Neural progenitor cell (in vitro differentiated cells): ENCODE results near the gene ETV2. TPM values are rescaled to one million over a fixed set of nuclear protein-coding genes. Genes with fewer than 3 reads are reported as not detected.
"Not testable (repeated sequence)": the region's sequence is repeated elsewhere in the genome, so short reads cannot be mapped to it uniquely, and the experiment has no call there.

Experiments
- DNase-seq: peaks from one replicate; pipeline ENCODE4 v3.0.0-alpha.2; 2016; ENCODE audit warnings: low spot score
- H2AFZ ChIP-seq: fragments of 200-600 bp; sonication (generic); replicated peaks from 2 replicates; pipeline ENCODE4 v1.6.1; 2016; ENCODE audit warnings: antibody characterized with exemption
- H3F3A ChIP-seq: fragments of 200-600 bp; sonication (generic); 2 replicates; pipeline ENCODE4 v1.6.1; 2016; ENCODE audit warnings: antibody characterized with exemption, low read depth
- H3K27ac ChIP-seq: fragments of 200-600 bp; sonication (generic); 2 replicates; pipeline ENCODE4 v1.5.1; 2016; ENCODE audit warnings: mild to moderate bottlenecking
- H3K27me3 ChIP-seq: fragments of 200-600 bp; sonication (generic); 2 replicates; pipeline ENCODE4 v1.6.1; 2016; ENCODE audit warnings: mild to moderate bottlenecking, moderate library complexity
- H3K36me3 ChIP-seq: fragments of 200-600 bp; sonication (generic); 2 replicates; pipeline ENCODE4 v1.5.1; 2016
- H3K4me1 ChIP-seq: fragments of 200-600 bp; sonication (generic); 2 replicates; pipeline ENCODE4 v1.6.1; 2016; ENCODE audit warnings: mixed run types
- H3K4me2 ChIP-seq: fragments of 200-600 bp; sonication (generic); 2 replicates; pipeline ENCODE4 v1.6.1; 2016
- H3K4me3 ChIP-seq: fragments of 200-600 bp; sonication (generic); 2 replicates; pipeline ENCODE4 v1.5.1; 2016
- H3K79me2 ChIP-seq: fragments of 200-600 bp; sonication (generic); 2 replicates; pipeline ENCODE4 v1.6.1; 2016; ENCODE audit warnings: low read depth
- H3K9ac ChIP-seq: fragments of 200-600 bp; sonication (generic); 2 replicates; pipeline ENCODE4 v1.6.1; 2016
- H3K9me3 ChIP-seq: fragments of 200-600 bp; sonication (generic); 2 replicates; pipeline ENCODE4 v1.5.1; 2016; ENCODE audit warnings: low read depth
- H4K20me1 ChIP-seq: fragments of 200-600 bp; sonication (generic); 2 replicates; pipeline ENCODE4 v1.6.1; 2016; ENCODE audit warnings: low read depth
- H3K27ac Mint-ChIP-seq: 3 replicates; pipeline ENCODE4 v1.8.0; 2021; ENCODE audit warnings: mixed read lengths
- H3K27me3 Mint-ChIP-seq: 2 replicates; pipeline ENCODE4 v1.8.0; 2022; ENCODE audit warnings: low read depth, mild to moderate bottlenecking, inconsistent platforms, moderate library complexity, mixed read lengths; ENCODE audit not compliant: insufficient read depth
- H3K36me3 Mint-ChIP-seq: 3 replicates; pipeline ENCODE4 v1.8.0; 2021; ENCODE audit warnings: mixed read lengths
- H3K4me1 Mint-ChIP-seq: 3 replicates; pipeline ENCODE4 v1.8.0; 2021; ENCODE audit warnings: mixed read lengths
- H3K4me3 Mint-ChIP-seq: 3 replicates; pipeline ENCODE4 v1.8.0; 2021; ENCODE audit warnings: mild to moderate bottlenecking, moderate library complexity, mixed read lengths
- H3K9me3 Mint-ChIP-seq: 3 replicates; pipeline ENCODE4 v1.8.0; 2020; ENCODE audit warnings: mixed read lengths
- CTCF ChIP-seq: fragments of 200-600 bp; sonication (generic); IDR thresholded peaks from 2 replicates; pipeline ENCODE4 v1.5.1; 2017; ENCODE audit warnings: antibody characterized with exemption, mild to moderate bottlenecking
- EZH2 ChIP-seq: fragments of 200-600 bp; sonication (generic); IDR thresholded peaks from 2 replicates; pipeline ENCODE4 v1.6.1; 2017; ENCODE audit warnings: antibody characterized with exemption, mild to moderate bottlenecking, moderate library complexity
- EZH2phosphoT487 ChIP-seq: fragments of 200-600 bp; sonication (generic); IDR thresholded peaks from 2 replicates; pipeline ENCODE4 v1.6.1; 2017; ENCODE audit warnings: antibody characterized with exemption
- total RNA-seq: library from RNA; depleted of rRNA; stranded (reverse); fragments of >200 nt; gene quantifications from 2 replicates; pipeline ENCODE4 v1.2.3, GENCODE V29; 2015; ENCODE audit warnings: low replicate concordance

Gene ETV2
- 0.71 TPM in 1 of 2 replicates, not detected in the other for total RNA-seq

- Histone ChIP-seq H3F3A (peaks cover 55% of the 10 kb centered on the region), H3K27ac (no peak within 1 kb of the TSS), H3K4me1 (peaks cover 25% of the 10 kb centered on the region), H4K20me1 (no peaks in the 10 kb centered on the region), H2AFZ (no peak within 1 kb of the TSS), H3K4me2 (peak within 1 kb of the TSS; percentile 83), H3K9me3 (no peaks in the 10 kb centered on the region), H3K27me3 (peaks cover 14% of the 10 kb centered on the region), H3K9ac (no peak within 1 kb of the TSS), H3K4me3 (no peak within 1 kb of the TSS), H3K79me2 (no peaks in the 10 kb centered on the region), H3K36me3 (no peaks in the 10 kb centered on the region)
- peaks cover 26% of the 10 kb centered on the region for H3K4me1 Mint-ChIP-seq
- H3K4me3 Mint-ChIP-seq: peak within 1 kb of the TSS; percentile 90
- DNase-seq: peak; percentile 61
- H3K36me3 Mint-ChIP-seq: peaks cover 2% of the 10 kb centered on the region
- no peak for TF ChIP-seq EZH2
- no peak for TF ChIP-seq CTCF
- no peak for TF ChIP-seq EZH2phosphoT487
- H3K27ac Mint-ChIP-seq: peak within 1 kb of the TSS; percentile 78
- peaks cover 10% of the 10 kb centered on the region for H3K27me3 Mint-ChIP-seq
- H3K9me3 Mint-ChIP-seq: no peaks in the 10 kb centered on the region
These were observed at the start of gene ETV2 for GRCh38 chr19:35641515-35642151. Gene ETV2, plus strand, starts transcription at chr19:35641745. Its CDS starts 716 bp downstream, at chr19:35642461.

- no peaks in the 10 kb centered on the region for H3K9me3 Mint-ChIP-seq
- Histone ChIP-seq H3K9ac (no peak overlapping the region), H3K27me3 (no peaks in the 10 kb centered on the region), H3K4me3 (no peak overlapping the region), H2AFZ (peak overlapping the region; percentile 27), H3K27ac (no peak overlapping the region), H4K20me1 (no peaks in the 10 kb centered on the region), H3F3A (no peaks in the 10 kb centered on the region), H3K9me3 (no peaks in the 10 kb centered on the region), H3K79me2 (no peaks in the 10 kb centered on the region), H3K4me2 (no peak overlapping the region), H3K36me3 (no peaks in the 10 kb centered on the region), H3K4me1 (no peaks in the 10 kb centered on the region)
- H3K27me3 Mint-ChIP-seq: peaks cover 9% of the 10 kb centered on the region
- TF ChIP-seq CTCF (peak; percentile 73), EZH2 (no peak), EZH2phosphoT487 (no peak)
- DNase-seq: peak; percentile 76
- H3K4me3 Mint-ChIP-seq: no peak overlapping the region
- H3K36me3 Mint-ChIP-seq: no peaks in the 10 kb centered on the region
- H3K4me1 Mint-ChIP-seq: peaks cover 5% of the 10 kb centered on the region
- H3K27ac Mint-ChIP-seq: no peak overlapping the region
These were observed 49.3 kb upstream of the ETV2 start for GRCh38 chr19:35592226-35592625.

GRCh38 chr19:35595026-35595425 lies 46.5 kb upstream of the ETV2 start:
- H3K4me1 ChIP-seq, H3K27ac ChIP-seq, H3K27ac Mint-ChIP-seq: not testable (repeated sequence)

GRCh38 chr19:35595928-35596327 lies 45.6 kb upstream of the ETV2 start:
- H3K4me3 Mint-ChIP-seq: no peak overlapping the region
- Histone ChIP-seq H3K9ac (no peak overlapping the region), H3K36me3 (no peaks in the 10 kb centered on the region), H4K20me1 (no peaks in the 10 kb centered on the region), H2AFZ (no peak overlapping the region), H3K4me2 (no peak overlapping the region), H3K27ac (no peak overlapping the region), H3K9me3 (no peaks in the 10 kb centered on the region), H3K4me1 (no peaks in the 10 kb centered on the region), H3K4me3 (no peak overlapping the region), H3F3A (no peaks in the 10 kb centered on the region), H3K79me2 (no peaks in the 10 kb centered on the region), H3K27me3 (peaks cover 9% of the 10 kb centered on the region)
- no peaks in the 10 kb centered on the region for H3K4me1 Mint-ChIP-seq
- no peaks in the 10 kb centered on the region for H3K36me3 Mint-ChIP-seq
- DNase-seq: no peak
- H3K27ac Mint-ChIP-seq: no peak overlapping the region
- TF ChIP-seq CTCF: no peak
- H3K9me3 Mint-ChIP-seq: no peaks in the 10 kb centered on the region
- H3K27me3 Mint-ChIP-seq: peaks cover 9% of the 10 kb centered on the region

More at GRCh38 chr19:35595026-35595425, 46.5 kb upstream of the ETV2 start:
- H3K9me3 ChIP-seq, H3K79me2 ChIP-seq, H3K36me3 ChIP-seq, H3K4me2 ChIP-seq, H3K4me3 Mint-ChIP-seq, DNase-seq, H2AFZ ChIP-seq, H3K4me1 Mint-ChIP-seq, H3K27me3 Mint-ChIP-seq, H3K27me3 ChIP-seq, H4K20me1 ChIP-seq, H3K9ac ChIP-seq, H3K9me3 Mint-ChIP-seq, H3F3A ChIP-seq, H3K4me3 ChIP-seq, H3K36me3 Mint-ChIP-seq: not testable (repeated sequence)
